Neural progenitor cell (in vitro differentiated cells): Measurements from ENCODE around the gene PLEKHG5. TPM values are rescaled to one million over a fixed set of nuclear protein-coding genes. Genes with fewer than 3 reads are reported as not detected.

Source experiments
- DNase-seq: peaks from one replicate; pipeline ENCODE4 v3.0.0-alpha.2; 2016; ENCODE audit warnings: low spot score
- H2AFZ ChIP-seq: fragments of 200-600 bp; sonication (generic); replicated peaks from 2 replicates; pipeline ENCODE4 v1.6.1; 2016; ENCODE audit warnings: antibody characterized with exemption
- H3F3A ChIP-seq: fragments of 200-600 bp; sonication (generic); 2 replicates; pipeline ENCODE4 v1.6.1; 2016; ENCODE audit warnings: antibody characterized with exemption, low read depth
- H3K27ac ChIP-seq: fragments of 200-600 bp; sonication (generic); 2 replicates; pipeline ENCODE4 v1.5.1; 2016; ENCODE audit warnings: mild to moderate bottlenecking
- H3K27me3 ChIP-seq: fragments of 200-600 bp; sonication (generic); 2 replicates; pipeline ENCODE4 v1.6.1; 2016; ENCODE audit warnings: mild to moderate bottlenecking, moderate library complexity
- H3K36me3 ChIP-seq: fragments of 200-600 bp; sonication (generic); 2 replicates; pipeline ENCODE4 v1.5.1; 2016
- H3K4me1 ChIP-seq: fragments of 200-600 bp; sonication (generic); 2 replicates; pipeline ENCODE4 v1.6.1; 2016; ENCODE audit warnings: mixed run types
- H3K4me2 ChIP-seq: fragments of 200-600 bp; sonication (generic); 2 replicates; pipeline ENCODE4 v1.6.1; 2016
- H3K4me3 ChIP-seq: fragments of 200-600 bp; sonication (generic); 2 replicates; pipeline ENCODE4 v1.5.1; 2016
- H3K79me2 ChIP-seq: fragments of 200-600 bp; sonication (generic); 2 replicates; pipeline ENCODE4 v1.6.1; 2016; ENCODE audit warnings: low read depth
- H3K9ac ChIP-seq: fragments of 200-600 bp; sonication (generic); 2 replicates; pipeline ENCODE4 v1.6.1; 2016
- H3K9me3 ChIP-seq: fragments of 200-600 bp; sonication (generic); 2 replicates; pipeline ENCODE4 v1.5.1; 2016; ENCODE audit warnings: low read depth
- H4K20me1 ChIP-seq: fragments of 200-600 bp; sonication (generic); 2 replicates; pipeline ENCODE4 v1.6.1; 2016; ENCODE audit warnings: low read depth
- H3K27ac Mint-ChIP-seq: 3 replicates; pipeline ENCODE4 v1.8.0; 2021; ENCODE audit warnings: mixed read lengths
- H3K27me3 Mint-ChIP-seq: 2 replicates; pipeline ENCODE4 v1.8.0; 2022; ENCODE audit warnings: low read depth, mild to moderate bottlenecking, inconsistent platforms, moderate library complexity, mixed read lengths; ENCODE audit not compliant: insufficient read depth
- H3K36me3 Mint-ChIP-seq: 3 replicates; pipeline ENCODE4 v1.8.0; 2021; ENCODE audit warnings: mixed read lengths
- H3K4me1 Mint-ChIP-seq: 3 replicates; pipeline ENCODE4 v1.8.0; 2021; ENCODE audit warnings: mixed read lengths
- H3K4me3 Mint-ChIP-seq: 3 replicates; pipeline ENCODE4 v1.8.0; 2021; ENCODE audit warnings: mild to moderate bottlenecking, moderate library complexity, mixed read lengths
- H3K9me3 Mint-ChIP-seq: 3 replicates; pipeline ENCODE4 v1.8.0; 2020; ENCODE audit warnings: mixed read lengths
- EZH2 ChIP-seq: fragments of 200-600 bp; sonication (generic); IDR thresholded peaks from 2 replicates; pipeline ENCODE4 v1.6.1; 2017; ENCODE audit warnings: antibody characterized with exemption, mild to moderate bottlenecking, moderate library complexity
- EZH2phosphoT487 ChIP-seq: fragments of 200-600 bp; sonication (generic); IDR thresholded peaks from 2 replicates; pipeline ENCODE4 v1.6.1; 2017; ENCODE audit warnings: antibody characterized with exemption
- total RNA-seq: library from RNA; depleted of rRNA; stranded (reverse); fragments of >200 nt; gene quantifications from 2 replicates; pipeline ENCODE4 v1.2.3, GENCODE V29; 2015; ENCODE audit warnings: low replicate concordance
- TF ChIP-seq, protein P1 (sequence below): fragments of 200-600 bp; sonication (generic); IDR thresholded peaks from 2 replicates; pipeline ENCODE4 v1.5.1; 2017; ENCODE audit warnings: antibody characterized with exemption, mild to moderate bottlenecking

Gene PLEKHG5
- total RNA-seq, 1 donor from 2014 or later: 7.4 TPM

GRCh38 chr1:6419804-6420453 lies 71.5 kb downstream of the PLEKHG5 start, which contains the start of gene HES2:
TSS of gene HES2 (minus strand) at chr1:6419919. CDS start at chr1:6419820, 99 bp downstream.
- H3K9me3 Mint-ChIP-seq: peaks cover 2% of the 10 kb centered on the region
- Histone ChIP-seq H3K79me2 (no peaks in the 10 kb centered on the region), H3F3A (peaks cover 34% of the 10 kb centered on the region), H3K36me3 (no peaks in the 10 kb centered on the region), H3K27ac (no peak within 1 kb of the TSS), H3K4me3 (peak within 1 kb of the TSS; percentile 47), H3K9ac (no peak within 1 kb of the TSS), H3K4me1 (peaks cover 30% of the 10 kb centered on the region), H3K27me3 (peaks cover 100% of the 10 kb centered on the region), H2AFZ (peak within 1 kb of the TSS; percentile 19), H3K4me2 (peak within 1 kb of the TSS; percentile 88), H3K9me3 (no peaks in the 10 kb centered on the region), H4K20me1 (peaks cover 52% of the 10 kb centered on the region)
- no peaks in the 10 kb centered on the region for H3K36me3 Mint-ChIP-seq
- H3K4me3 Mint-ChIP-seq: peak within 1 kb of the TSS; percentile 60
- peak; percentile 62 for DNase-seq
- peaks cover 8% of the 10 kb centered on the region for H3K4me1 Mint-ChIP-seq
- peaks cover 74% of the 10 kb centered on the region for H3K27me3 Mint-ChIP-seq
- H3K27ac Mint-ChIP-seq: no peak within 1 kb of the TSS
- TF ChIP-seq EZH2 (peak; percentile 83), EZH2phosphoT487 (peak; percentile 78)
- TF ChIP-seq, protein P1, sequence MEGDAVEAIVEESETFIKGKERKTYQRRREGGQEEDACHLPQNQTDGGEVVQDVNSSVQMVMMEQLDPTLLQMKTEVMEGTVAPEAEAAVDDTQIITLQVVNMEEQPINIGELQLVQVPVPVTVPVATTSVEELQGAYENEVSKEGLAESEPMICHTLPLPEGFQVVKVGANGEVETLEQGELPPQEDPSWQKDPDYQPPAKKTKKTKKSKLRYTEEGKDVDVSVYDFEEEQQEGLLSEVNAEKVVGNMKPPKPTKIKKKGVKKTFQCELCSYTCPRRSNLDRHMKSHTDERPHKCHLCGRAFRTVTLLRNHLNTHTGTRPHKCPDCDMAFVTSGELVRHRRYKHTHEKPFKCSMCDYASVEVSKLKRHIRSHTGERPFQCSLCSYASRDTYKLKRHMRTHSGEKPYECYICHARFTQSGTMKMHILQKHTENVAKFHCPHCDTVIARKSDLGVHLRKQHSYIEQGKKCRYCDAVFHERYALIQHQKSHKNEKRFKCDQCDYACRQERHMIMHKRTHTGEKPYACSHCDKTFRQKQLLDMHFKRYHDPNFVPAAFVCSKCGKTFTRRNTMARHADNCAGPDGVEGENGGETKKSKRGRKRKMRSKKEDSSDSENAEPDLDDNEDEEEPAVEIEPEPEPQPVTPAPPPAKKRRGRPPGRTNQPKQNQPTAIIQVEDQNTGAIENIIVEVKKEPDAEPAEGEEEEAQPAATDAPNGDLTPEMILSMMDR: no peak

DNA sequence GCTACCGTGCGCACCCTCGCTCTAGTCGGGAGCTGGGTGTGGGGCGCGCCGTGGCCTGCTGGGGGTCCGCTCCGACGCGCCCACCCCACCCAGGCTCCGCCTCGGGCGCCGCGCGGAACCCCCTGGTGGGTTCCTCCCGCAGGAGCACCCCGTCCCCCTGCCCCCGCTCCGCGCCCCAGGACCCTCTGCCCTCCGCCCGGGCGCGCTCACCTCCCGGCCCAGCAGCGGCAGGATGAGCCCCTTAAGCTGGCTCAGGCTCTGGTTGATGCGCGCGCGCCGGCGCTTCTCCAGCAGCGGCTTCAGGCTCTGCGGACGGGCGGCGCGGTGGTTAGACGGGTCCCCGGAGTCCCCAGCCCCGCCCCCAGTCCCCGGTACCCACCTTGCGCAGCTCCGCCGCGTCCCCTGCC lies 72.1 kb downstream of the PLEKHG5 start:
- Histone ChIP-seq H3K36me3 (no peaks in the 10 kb centered on the region), H3K4me1 (peaks cover 30% of the 10 kb centered on the region), H3K79me2 (no peaks in the 10 kb centered on the region), H2AFZ (peak overlapping the region; percentile 19), H3K4me3 (peak overlapping the region; percentile 47), H3K9ac (no peak overlapping the region), H3K27ac (no peak overlapping the region), H3K4me2 (peak overlapping the region; percentile 88), H3K27me3 (peaks cover 100% of the 10 kb centered on the region), H3K9me3 (no peaks in the 10 kb centered on the region), H4K20me1 (peaks cover 52% of the 10 kb centered on the region), H3F3A (peaks cover 34% of the 10 kb centered on the region)
- TF ChIP-seq EZH2phosphoT487 (peak; percentile 79), EZH2 (peak; percentile 81)
- TF ChIP-seq, protein P1: no peak
- Mint-ChIP-seq H3K27ac (no peak overlapping the region), H3K4me3 (no peak overlapping the region), H3K36me3 (no peaks in the 10 kb centered on the region), H3K4me1 (peaks cover 12% of the 10 kb centered on the region), H3K27me3 (peaks cover 76% of the 10 kb centered on the region), H3K9me3 (peaks cover 2% of the 10 kb centered on the region)
- peak; percentile 78 for DNase-seq

- peak overlapping the region; percentile 60 for H3K4me3 Mint-ChIP-seq
- Histone ChIP-seq H3K4me3 (peak overlapping the region; percentile 47), H3K4me2 (peak overlapping the region; percentile 88), H3K9me3 (no peaks in the 10 kb centered on the region), H2AFZ (no peak overlapping the region), H3K27me3 (peaks cover 99% of the 10 kb centered on the region), H3K9ac (no peak overlapping the region), H3K27ac (no peak overlapping the region), H4K20me1 (peaks cover 46% of the 10 kb centered on the region), H3F3A (peaks cover 28% of the 10 kb centered on the region), H3K36me3 (no peaks in the 10 kb centered on the region), H3K79me2 (no peaks in the 10 kb centered on the region), H3K4me1 (peaks cover 25% of the 10 kb centered on the region)
- no peaks in the 10 kb centered on the region for H3K36me3 Mint-ChIP-seq
- peak; percentile 38 for DNase-seq
- peaks cover 8% of the 10 kb centered on the region for H3K4me1 Mint-ChIP-seq
- TF ChIP-seq, protein P1: no peak
- TF ChIP-seq EZH2phosphoT487 (peak; percentile 74), EZH2 (peak; percentile 73)
- no peak overlapping the region for H3K27ac Mint-ChIP-seq
- H3K27me3 Mint-ChIP-seq: peaks cover 70% of the 10 kb centered on the region
- H3K9me3 Mint-ChIP-seq: peaks cover 2% of the 10 kb centered on the region
These were observed 72.6 kb downstream of the PLEKHG5 start for GRCh38 chr1:6418668-6419396.
